A549 treated with AZD9567 at 1 μM for 4 hours (cell line): ENCODE measurements around the gene DYRK4. TPM values are rescaled to one million over a fixed set of nuclear protein-coding genes. Genes with fewer than 3 reads are reported as not detected.

ENCODE experiments used
- total RNA-seq: library from RNA; stranded (reverse); fragments of 200-300 nt; extraction: Qiagen RNA extraction; gene quantifications from 5 replicates; pipeline ENCODE4 v1.2.3, GENCODE V29; 2022; ENCODE audit not compliant: insufficient read depth

The DYRK4 gene
- 34.4 to 50.4 TPM (median 49.9 TPM) in 5 replicates for total RNA-seq

DNA sequence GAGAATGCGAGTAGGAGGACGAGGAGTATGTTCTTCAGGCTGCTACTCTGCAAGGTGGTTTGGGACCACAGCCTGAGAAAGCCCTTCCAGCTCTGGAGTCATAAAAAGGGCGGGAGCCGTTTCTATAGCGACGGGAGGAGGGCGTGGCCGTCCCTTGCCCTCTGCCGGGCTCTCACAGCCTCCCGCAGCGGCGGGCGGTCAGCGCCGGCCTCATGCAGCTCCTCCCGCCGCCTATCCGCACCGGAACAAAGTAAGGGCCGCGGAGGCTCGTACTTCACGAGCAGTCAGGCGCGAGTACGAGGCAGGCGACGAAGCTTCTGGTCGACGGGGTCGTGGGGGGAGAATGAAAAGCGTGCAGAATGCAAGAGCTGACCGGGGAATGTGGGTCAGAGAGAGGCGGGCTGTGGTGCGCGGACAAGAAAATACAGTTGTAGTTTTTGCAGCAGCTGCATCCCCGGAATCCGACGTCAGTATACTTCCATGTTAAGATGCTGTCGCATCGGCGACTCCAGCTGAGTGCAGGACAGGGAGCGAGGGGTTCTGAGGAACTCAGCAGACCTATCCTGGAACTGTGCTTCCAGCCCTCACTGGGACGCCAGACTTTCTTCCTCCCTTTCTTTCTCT, at the start of gene DYRK4:
DYRK4 (plus strand) TSS at position 175 of the 624 bp plus-strand sequence; CDS start at position 213, 38 bp downstream.

DNA sequence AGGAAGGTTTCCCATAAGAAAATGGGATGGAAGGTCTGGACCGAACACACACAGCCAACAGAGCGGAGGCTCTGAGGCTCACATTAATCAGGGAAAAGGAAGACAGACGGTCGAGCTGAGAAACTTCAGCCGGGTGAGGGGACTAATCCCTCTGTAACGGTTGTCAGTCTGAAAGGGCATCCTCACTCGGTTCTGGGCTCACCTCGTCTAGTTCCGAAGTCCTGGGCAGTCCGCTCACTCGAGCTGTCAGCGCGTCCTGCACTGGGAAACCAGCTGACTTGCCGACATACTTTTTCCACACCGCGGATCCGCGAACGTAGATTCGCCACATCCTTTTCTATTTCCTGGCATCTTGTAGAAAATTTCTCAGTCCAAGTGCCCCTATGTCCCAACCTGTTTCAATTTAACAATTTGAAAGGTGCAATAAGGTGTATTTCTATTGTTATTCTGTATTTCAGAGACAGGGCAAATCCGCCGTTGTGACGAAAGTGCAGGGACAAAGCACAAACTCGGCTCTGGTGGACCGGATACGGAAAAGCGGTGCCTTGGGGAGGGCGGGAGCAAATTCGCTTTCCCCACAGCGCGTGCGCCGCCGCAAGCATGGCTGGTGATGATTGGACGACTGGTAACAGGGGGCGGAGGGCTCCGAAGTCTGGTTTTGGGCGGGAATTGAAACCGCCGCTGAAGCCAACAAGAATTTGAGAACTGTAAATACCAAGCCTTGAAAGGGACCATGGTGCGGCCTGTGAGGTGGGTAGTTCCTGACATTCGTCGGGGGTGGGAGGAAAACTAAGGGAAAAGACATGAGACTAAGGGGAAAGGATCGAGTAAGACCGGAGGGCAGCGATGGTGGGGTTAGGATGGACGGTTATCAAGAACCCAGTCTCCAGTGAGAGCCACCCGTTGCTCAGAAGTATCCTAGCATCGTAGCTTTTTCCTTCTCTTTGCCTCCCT, 23.5 kb upstream of the DYRK4 start, which contains the start of gene RAD51AP1:
RAD51AP1 (plus strand) TSS at position 684 of the 954 bp plus-strand sequence; CDS start at position 734, 50 bp downstream.

GRCh38 chr12:4648501-4649357, 86.7 kb downstream of the DYRK4 start, which contains the start of the genes AKAP3 and NDUFA9:
Gene AKAP3 (minus strand): TSS chr12:4649051. CDS start chr12:4638196, 10,855 bp downstream.
Gene NDUFA9 (plus strand): TSS chr12:4649114. CDS start chr12:4649127, 13 bp downstream.

Other genes starting within 250 kb of the DYRK4 start
- gene TIGAR, start 241.0 kb upstream of the DYRK4 start, total RNA-seq = 32.8 to 49.6 TPM (median 45.3 TPM) in 5 replicates
- not detected in 5 replicates for gene FGF23, start 182.5 kb upstream of the DYRK4 start, total RNA-seq
- not detected in 5 replicates for gene FGF6, start 116.4 kb upstream of the DYRK4 start, total RNA-seq
- gene RAD51AP1, start 23.3 kb upstream of the DYRK4 start, total RNA-seq = 14.0 to 28.9 TPM (median 17.8 TPM) in 5 replicates
- 0.06 to 0.24 TPM (median 0.13 TPM) in 4 of 5 replicates, not detected in the other for gene AKAP3, start 86.8 kb downstream of the DYRK4 start, total RNA-seq
- 106 to 212 TPM (median 115 TPM) in 5 replicates for gene NDUFA9, start 86.9 kb downstream of the DYRK4 start, total RNA-seq
- not detected in 5 replicates for gene GALNT8, start 158.2 kb downstream of the DYRK4 start, total RNA-seq